MCF 10A (cell line): Measurements from ENCODE around the gene TOMT. TPM values are rescaled to one million over a fixed set of nuclear protein-coding genes. Genes with fewer than 3 reads are reported as not detected.
"Not testable (repeated sequence)": the region's sequence is repeated elsewhere in the genome, so short reads cannot be mapped to it uniquely, and the experiment has no call there.

Experiments used
- BruUV-seq: library from RNA; stranded (reverse); fragments of 400-500 nt; replicated peaks from 2 replicates; lab custom pipeline; 2021; lab: Mats Ljungman, UMichigan
- CTCF ChIA-PET: fragments of 300-600 bp; sonication (Branson Sonifier 250); formaldehyde crosslinking; extraction: SDS; loops from one replicate; lab custom pipeline; 2021; ENCODE audit warnings: antibody characterized with exemption, inconsistent platforms; lab: Yijun Ruan, JAX
- POLR2A ChIA-PET: fragments of 300-600, 350-650 bp; sonication (Branson Sonifier 250); formaldehyde crosslinking; extraction: SDS; loops from one replicate; lab custom pipeline; 2020; ENCODE audit warnings: antibody characterized with exemption, inconsistent platforms; lab: Yijun Ruan, JAX
- DNase-seq: peaks from one replicate; pipeline ENCODE4 v3.0.0-alpha.2; 2018; ENCODE audit not compliant: unreplicated experiment
- H3K27ac Mint-ChIP-seq: one replicate; pipeline ENCODE4 v1.8.0; 2022; ENCODE audit warnings: mild to moderate bottlenecking, low read depth, mixed read lengths; ENCODE audit not compliant: unreplicated experiment
- H3K27me3 Mint-ChIP-seq: one replicate; pipeline ENCODE4 v1.8.0; 2022; ENCODE audit warnings: mixed read lengths; ENCODE audit not compliant: insufficient read depth, unreplicated experiment
- H3K36me3 Mint-ChIP-seq: one replicate; pipeline ENCODE4 v1.8.0; 2022; ENCODE audit warnings: mild to moderate bottlenecking, moderate library complexity, mixed read lengths; ENCODE audit not compliant: insufficient read depth, unreplicated experiment
- H3K4me1 Mint-ChIP-seq: one replicate; pipeline ENCODE4 v1.8.0; 2022; ENCODE audit warnings: mixed read lengths; ENCODE audit not compliant: insufficient read depth, unreplicated experiment
- H3K4me3 Mint-ChIP-seq: one replicate; pipeline ENCODE4 v1.8.0; 2022; ENCODE audit warnings: mild to moderate bottlenecking, moderate library complexity, mixed read lengths; ENCODE audit not compliant: unreplicated experiment
- H3K9me3 Mint-ChIP-seq: one replicate; pipeline ENCODE4 v1.8.0; 2022; ENCODE audit warnings: mixed read lengths; ENCODE audit not compliant: unreplicated experiment
- intact Hi-C: fragments of 100-400 bp; cut with micrococcal nuclease; formaldehyde crosslinking; loops from 2 replicates; pipeline ENCODE4 v1.14.1; 2022
- total RNA-seq: library from RNA; stranded (reverse); gene quantifications from 2 replicates; pipeline ENCODE4 v1.2.3, GENCODE V29; 2022
- TF ChIP-seq, protein P1 (sequence below): fragments of 200-600 bp; IDR thresholded peaks from one replicate; pipeline ENCODE4 v1.8.0; 2022; ENCODE audit warnings: antibody characterized with exemption, mild to moderate bottlenecking; ENCODE audit not compliant: unreplicated experiment

Gene TOMT
- total RNA-seq, 1 experiment from 2014 or later, result not detected

DNA sequence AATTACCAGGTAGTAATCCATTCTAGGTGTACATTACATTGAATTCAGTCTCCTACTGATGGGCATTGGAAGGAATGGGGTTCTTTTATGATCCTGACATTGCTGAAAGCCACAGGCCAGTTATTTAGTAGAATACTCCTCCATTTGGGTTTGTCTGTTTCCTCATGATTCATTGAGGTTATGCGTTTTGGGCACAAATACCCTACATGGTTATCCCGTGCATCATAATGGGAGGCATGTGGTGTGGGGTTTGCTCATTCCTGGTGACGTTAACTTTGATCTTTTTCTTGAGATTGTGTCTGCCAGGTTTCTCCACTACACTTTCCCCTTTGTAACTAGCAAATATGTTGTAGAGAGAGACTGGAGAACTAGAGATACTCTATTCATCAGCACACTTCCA lies 35.3 kb downstream of the TOMT start:
- intact Hi-C loops, result loop anchor here (1.0 kb wide), 1 partner anchor 29 kb away; the partner anchor contains the start of gene ANAPC15
- H3K27ac Mint-ChIP-seq, result peak overlapping the region; percentile 87
- H3K4me3 Mint-ChIP-seq, result peak overlapping the region; percentile 29
- peak; percentile 61 for DNase-seq
- peaks cover 30% of the 10 kb centered on the region for H3K4me1 Mint-ChIP-seq
- BruUV-seq, result no TSS peak
- TF ChIP-seq, protein P1, sequence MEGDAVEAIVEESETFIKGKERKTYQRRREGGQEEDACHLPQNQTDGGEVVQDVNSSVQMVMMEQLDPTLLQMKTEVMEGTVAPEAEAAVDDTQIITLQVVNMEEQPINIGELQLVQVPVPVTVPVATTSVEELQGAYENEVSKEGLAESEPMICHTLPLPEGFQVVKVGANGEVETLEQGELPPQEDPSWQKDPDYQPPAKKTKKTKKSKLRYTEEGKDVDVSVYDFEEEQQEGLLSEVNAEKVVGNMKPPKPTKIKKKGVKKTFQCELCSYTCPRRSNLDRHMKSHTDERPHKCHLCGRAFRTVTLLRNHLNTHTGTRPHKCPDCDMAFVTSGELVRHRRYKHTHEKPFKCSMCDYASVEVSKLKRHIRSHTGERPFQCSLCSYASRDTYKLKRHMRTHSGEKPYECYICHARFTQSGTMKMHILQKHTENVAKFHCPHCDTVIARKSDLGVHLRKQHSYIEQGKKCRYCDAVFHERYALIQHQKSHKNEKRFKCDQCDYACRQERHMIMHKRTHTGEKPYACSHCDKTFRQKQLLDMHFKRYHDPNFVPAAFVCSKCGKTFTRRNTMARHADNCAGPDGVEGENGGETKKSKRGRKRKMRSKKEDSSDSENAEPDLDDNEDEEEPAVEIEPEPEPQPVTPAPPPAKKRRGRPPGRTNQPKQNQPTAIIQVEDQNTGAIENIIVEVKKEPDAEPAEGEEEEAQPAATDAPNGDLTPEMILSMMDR, result no peak
- ChIA-PET POLR2A (interaction anchor here (0.6 to 6.7 kb wide), 21 partner anchors 9 to 110 kb away, joined by 3 to 100 read pairs (median 4); partner anchors contain the start of genes ANAPC15, INPPL1 and LAMTOR1), CTCF (interaction anchor here (0.6 to 2.3 kb wide), 8 partner anchors 28 to 304 kb away, joined by 3 to 17 read pairs (median 6); partner anchors contain the start of gene ANAPC15)
- no peaks in the 10 kb centered on the region for H3K27me3 Mint-ChIP-seq
- no peaks in the 10 kb centered on the region for H3K9me3 Mint-ChIP-seq
- H3K36me3 Mint-ChIP-seq, result no peaks in the 10 kb centered on the region

DNA sequence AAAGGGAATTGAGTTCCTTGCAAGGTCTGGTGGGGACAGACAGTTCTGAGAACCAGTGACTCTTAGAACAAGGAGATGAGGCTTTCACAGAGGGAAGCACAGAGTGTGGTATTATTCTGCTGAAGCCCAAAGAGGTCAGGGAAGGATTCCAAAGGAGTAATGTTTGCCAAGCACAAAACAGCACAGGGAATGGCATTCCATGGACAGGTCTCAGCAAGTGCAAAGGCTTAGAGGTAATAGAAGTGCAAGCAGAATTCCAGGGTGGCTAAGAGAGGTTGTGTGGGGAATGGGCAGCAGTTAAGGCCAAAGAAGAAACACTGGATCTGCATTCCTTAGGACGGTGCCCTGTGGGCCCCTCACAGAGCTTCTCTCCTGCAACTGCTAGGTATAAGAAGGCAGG lies 36.4 kb downstream of the TOMT start:
- H3K36me3 Mint-ChIP-seq, H3K27me3 Mint-ChIP-seq, BruUV-seq, intact Hi-C loops, H3K9me3 Mint-ChIP-seq: not testable (repeated sequence)
- peak; percentile 65 for DNase-seq
- ChIA-PET CTCF (interaction anchor here (1.1 to 5.5 kb wide), 5 partner anchors 14 to 117 kb away, joined by 4 to 111 read pairs (median 7); partner anchors contain the start of gene ANAPC15), POLR2A (interaction anchor here (0.6 to 6.7 kb wide), 8 partner anchors 17 to 102 kb away, joined by 3 to 100 read pairs (median 30); partner anchors contain the start of genes ANAPC15 and LAMTOR1)
- Mint-ChIP-seq H3K27ac (peak overlapping the region; percentile 37), H3K4me1 (peaks cover 30% of the 10 kb centered on the region), H3K4me3 (peak overlapping the region; percentile 29)

DNA sequence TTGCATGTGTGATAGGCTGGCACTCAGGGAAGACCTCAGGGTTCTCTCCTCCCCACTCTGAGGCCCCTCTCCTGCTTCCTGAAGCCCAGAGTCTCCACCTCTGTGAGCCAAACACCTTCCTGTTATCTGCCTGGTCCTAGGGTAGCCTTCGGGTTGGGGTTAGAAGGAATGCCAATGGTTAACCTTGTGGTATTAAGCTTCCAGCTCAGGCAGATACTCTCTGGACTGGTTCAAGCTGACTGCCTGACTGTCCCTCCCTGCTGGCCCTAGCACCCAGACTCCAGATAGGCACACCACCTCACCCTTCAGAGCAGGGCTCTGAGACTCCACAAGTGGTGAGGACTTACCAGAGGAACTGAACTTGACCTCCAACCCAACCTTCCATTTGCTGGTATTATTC lies 36.8 kb downstream of the TOMT start:
- ChIA-PET CTCF (interaction anchor here (1.1 to 5.5 kb wide), 6 partner anchors 13 to 165 kb away, joined by 4 to 111 read pairs (median 24); partner anchors contain the start of gene ANAPC15), POLR2A (interaction anchor here (0.6 to 6.7 kb wide), 7 partner anchors 17 to 102 kb away, joined by 3 to 100 read pairs (median 39); partner anchors contain the start of genes ANAPC15 and LAMTOR1)
- DNase-seq, intact Hi-C loops, H3K36me3 Mint-ChIP-seq, H3K27ac Mint-ChIP-seq, H3K27me3 Mint-ChIP-seq, BruUV-seq, H3K9me3 Mint-ChIP-seq: not testable (repeated sequence)
- peaks cover 30% of the 10 kb centered on the region for H3K4me1 Mint-ChIP-seq
- peak overlapping the region; percentile 29 for H3K4me3 Mint-ChIP-seq

DNA sequence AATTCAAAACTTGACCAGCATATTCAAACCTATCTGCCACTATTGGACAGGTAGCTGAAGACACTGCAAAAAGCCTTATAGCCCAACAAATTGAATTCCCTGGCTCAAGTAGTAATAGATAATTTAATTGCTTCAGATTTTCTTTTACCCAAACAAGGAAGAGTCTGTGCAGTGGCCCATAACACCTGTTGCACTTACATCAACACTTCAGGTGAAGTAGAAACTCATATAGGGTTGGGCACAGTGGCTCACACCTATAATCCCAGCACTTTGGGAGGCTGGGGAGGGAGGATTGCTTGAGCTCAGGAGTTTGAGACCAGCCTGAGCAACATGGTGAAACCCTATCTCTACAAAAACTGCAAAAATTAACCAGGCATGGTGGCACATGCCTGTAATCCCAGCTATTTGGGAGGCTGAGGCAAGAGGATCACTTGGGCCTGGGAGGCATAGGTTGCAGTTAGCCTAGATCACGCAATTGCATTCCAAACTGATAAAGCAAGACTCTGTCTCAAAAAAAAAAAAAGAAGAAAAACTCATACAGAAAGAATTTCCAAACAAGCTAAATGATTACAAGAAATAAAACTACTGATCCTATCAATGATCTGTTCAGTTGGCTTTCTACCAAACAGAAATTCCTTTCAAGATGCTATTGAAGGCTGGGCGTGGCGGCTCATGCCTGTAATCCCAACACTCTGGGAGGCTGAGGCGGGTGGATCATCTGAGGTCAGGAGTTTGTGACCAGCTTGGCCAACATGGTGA lies 39.3 kb downstream of the TOMT start:
- POLR2A ChIA-PET, result interaction anchor here (0.6 to 6.7 kb wide), 28 partner anchors 9 to 148 kb away, joined by 3 to 100 read pairs (median 6); partner anchors contain the start of genes ANAPC15, LAMTOR1 and NUMA1
- TF ChIP-seq, protein P1, result no peak
- H3K36me3 Mint-ChIP-seq, result no peaks in the 10 kb centered on the region
- DNase-seq, result peak; percentile 43
- peak overlapping the region; percentile 9 for H3K27ac Mint-ChIP-seq
- no peak overlapping the region for H3K4me3 Mint-ChIP-seq
- H3K27me3 Mint-ChIP-seq, result no peaks in the 10 kb centered on the region
- no peaks in the 10 kb centered on the region for H3K9me3 Mint-ChIP-seq
- peaks cover 26% of the 10 kb centered on the region for H3K4me1 Mint-ChIP-seq
- no TSS peak for BruUV-seq
- CTCF ChIA-PET, result interaction anchor here (0.6 to 5.5 kb wide), 33 partner anchors 11 to 155 kb away, joined by 3 to 111 read pairs (median 7); partner anchors contain the start of gene ANAPC15
- intact Hi-C loops, result loop anchor here (1.0 to 2.0 kb wide), 3 partner anchors 36 to 120 kb away; partner anchors contain the start of gene LAMTOR1
